GM20000 (cell line): ENCODE results near the gene GYS2.

Source experiments
- DNase-seq: peaks from one replicate; pipeline ENCODE4 v3.0.0; 2012; ENCODE audit warnings: low spot score
- CTCF ChIP-seq: IDR thresholded peaks from 2 replicates; pipeline ENCODE4 v1.5.1; 2012; ENCODE audit warnings: mild to moderate bottlenecking, control low read depth; ENCODE audit errors: extremely low read depth, missing control alignments

The GYS2 gene

GRCh38 chr12:21617030-21617429 lies 12.4 kb upstream of the GYS2 start:
- TF ChIP-seq CTCF, result no peak
- no peak for DNase-seq

- no peak for DNase-seq
- TF ChIP-seq CTCF, result no peak
Observed at GRCh38 chr12:21615431-21615830, 10.8 kb upstream of the GYS2 start.

- no peak for DNase-seq
- no peak for TF ChIP-seq CTCF
Observed at GRCh38 chr12:21614506-21614905, 9.9 kb upstream of the GYS2 start.

GRCh38 chr12:21613931-21614330 lies 9.3 kb upstream of the GYS2 start:
- no peak for DNase-seq
- no peak for TF ChIP-seq CTCF

GRCh38 chr12:21608196-21608595 lies 3.5 kb upstream of the GYS2 start:
- no peak for DNase-seq
- TF ChIP-seq CTCF, result no peak

- DNase-seq, result no peak
- no peak for TF ChIP-seq CTCF
Observed at GRCh38 chr12:21607701-21608100, 3.1 kb upstream of the GYS2 start.

- no peak for DNase-seq
- no peak for TF ChIP-seq CTCF
Observed at GRCh38 chr12:21606175-21606574, 1.5 kb upstream of the GYS2 start.

GRCh38 chr12:21602774-21603173 lies 1.9 kb downstream of the GYS2 start:
- TF ChIP-seq CTCF, result no peak
- DNase-seq, result no peak
